HG02623 (cell line): Measurements from ENCODE around the gene COLGALT1.
"Not testable (repeated sequence)": the region's sequence is repeated elsewhere in the genome, so short reads cannot be mapped to it uniquely, and the experiment has no call there.

ENCODE experiments used
- ATAC-seq: cut with Tn5 transposase; IDR thresholded peaks from one replicate; pipeline ENCODE4 v1.9.1; 2021; ENCODE audit warnings: moderate library complexity; ENCODE audit not compliant: unreplicated experiment

COLGALT1 gene

GRCh38 chr19:17555480-17555928, at the start of gene COLGALT1:
Gene COLGALT1, plus strand, starts transcription at chr19:17555649. Its CDS starts 65 bp downstream, at chr19:17555714.
- peak; percentile 84 for ATAC-seq

GRCh38 chr19:17506745-17507144, 48.7 kb upstream of the COLGALT1 start:
- ATAC-seq: no peak

GRCh38 chr19:17508558-17508933, 46.9 kb upstream of the COLGALT1 start:
- ATAC-seq: not testable (repeated sequence)

GRCh38 chr19:17510220-17510993, 45.0 kb upstream of the COLGALT1 start:
- no peak for ATAC-seq

GRCh38 chr19:17511724-17512573, 43.5 kb upstream of the COLGALT1 start:
- peak; percentile 44 for ATAC-seq

GRCh38 chr19:17512574-17512939, 42.9 kb upstream of the COLGALT1 start:
- ATAC-seq: no peak

GRCh38 chr19:17515408-17516149, 39.9 kb upstream of the COLGALT1 start:
- ATAC-seq: no peak

GRCh38 chr19:17517898-17518297, 37.6 kb upstream of the COLGALT1 start:
- ATAC-seq: no peak

GRCh38 chr19:17518654-17519053, 36.8 kb upstream of the COLGALT1 start:
- ATAC-seq: not testable (repeated sequence)

- ATAC-seq: no peak
These were observed 35.5 kb upstream of the COLGALT1 start for GRCh38 chr19:17519967-17520366.

GRCh38 chr19:17520865-17521264, 34.6 kb upstream of the COLGALT1 start:
- ATAC-seq: no peak

- peak; percentile 70 for ATAC-seq
These were observed 32.2 kb upstream of the COLGALT1 start for GRCh38 chr19:17522988-17523872.

- no peak for ATAC-seq
These were observed 30.8 kb upstream of the COLGALT1 start for GRCh38 chr19:17524651-17525050.

GRCh38 chr19:17525141-17525540, 30.3 kb upstream of the COLGALT1 start:
- no peak for ATAC-seq

- ATAC-seq: no peak
These were observed 28.5 kb upstream of the COLGALT1 start for GRCh38 chr19:17526922-17527321.

- no peak for ATAC-seq
These were observed 28.1 kb upstream of the COLGALT1 start for GRCh38 chr19:17527326-17527725.

GRCh38 chr19:17528610-17529009, 26.8 kb upstream of the COLGALT1 start:
- no peak for ATAC-seq

- no peak for ATAC-seq
These were observed 25.9 kb upstream of the COLGALT1 start for GRCh38 chr19:17529239-17530158.

- no peak for ATAC-seq
These were observed 24.9 kb upstream of the COLGALT1 start for GRCh38 chr19:17530586-17530985.
